Lower leg skin (tissue), 4 donors: ENCODE results near the gene PHLPP1. TPM values are rescaled to one million over a fixed set of nuclear protein-coding genes. Genes with fewer than 3 reads are reported as not detected.

Experiments used
- DNase-seq, 2 donors: peaks; one replicate each; pipeline ENCODE4 v3.0.0-alpha.2; 2019; ENCODE audit warnings: low spot score in 2 of 2
- H3K4me3 ChIP-seq: fragments of 200-600 bp; sonication (generic); 2 replicates; pipeline ENCODE4 v1.5.1; 2017; ENCODE audit warnings: mild to moderate bottlenecking, low read depth; ENCODE audit not compliant: poor library complexity, severe bottlenecking
- POLR2A ChIP-seq, 2 donors: fragments of 450-650 bp; IDR thresholded peaks; one replicate each; pipeline ENCODE4 v1.6.1; 2016 to 2017; ENCODE audit warnings: antibody characterized with exemption in 2 of 2, mild to moderate bottlenecking in 1 of 2, moderate library complexity in 1 of 2
- WGBS, 2 donors: methylation state at CpG; one replicate each; pipeline ENCODE4 v1.1.5; 2018; 5-methylcytosine and 5-hydroxymethylcytosine counted together
- intact Hi-C: fragments of 100-400 bp; cut with DNase I; formaldehyde crosslinking; loops from one replicate; pipeline ENCODE4 v1.15.0; 2023; ENCODE audit warnings: low total_unique reads
- total RNA-seq, 4 donors: library from RNA; depleted of rRNA; stranded (reverse); fragments of >200 nt; gene quantifications; one replicate each; pipeline ENCODE4 v1.1.0, GENCODE V29; 2016
- TF ChIP-seq, protein P1 (sequence below), 3 donors: fragments of 450-650 bp; IDR thresholded peaks; one replicate each; pipeline ENCODE4 v1.5.1; 2016; ENCODE audit warnings: antibody characterized with exemption in 3 of 3, mild to moderate bottlenecking in 3 of 3, moderate library complexity in 2 of 3

The PHLPP1 gene
- total RNA-seq, 4 donors from 2014 or later, result 27.3 to 38.5 (median 33.1) TPM

DNA sequence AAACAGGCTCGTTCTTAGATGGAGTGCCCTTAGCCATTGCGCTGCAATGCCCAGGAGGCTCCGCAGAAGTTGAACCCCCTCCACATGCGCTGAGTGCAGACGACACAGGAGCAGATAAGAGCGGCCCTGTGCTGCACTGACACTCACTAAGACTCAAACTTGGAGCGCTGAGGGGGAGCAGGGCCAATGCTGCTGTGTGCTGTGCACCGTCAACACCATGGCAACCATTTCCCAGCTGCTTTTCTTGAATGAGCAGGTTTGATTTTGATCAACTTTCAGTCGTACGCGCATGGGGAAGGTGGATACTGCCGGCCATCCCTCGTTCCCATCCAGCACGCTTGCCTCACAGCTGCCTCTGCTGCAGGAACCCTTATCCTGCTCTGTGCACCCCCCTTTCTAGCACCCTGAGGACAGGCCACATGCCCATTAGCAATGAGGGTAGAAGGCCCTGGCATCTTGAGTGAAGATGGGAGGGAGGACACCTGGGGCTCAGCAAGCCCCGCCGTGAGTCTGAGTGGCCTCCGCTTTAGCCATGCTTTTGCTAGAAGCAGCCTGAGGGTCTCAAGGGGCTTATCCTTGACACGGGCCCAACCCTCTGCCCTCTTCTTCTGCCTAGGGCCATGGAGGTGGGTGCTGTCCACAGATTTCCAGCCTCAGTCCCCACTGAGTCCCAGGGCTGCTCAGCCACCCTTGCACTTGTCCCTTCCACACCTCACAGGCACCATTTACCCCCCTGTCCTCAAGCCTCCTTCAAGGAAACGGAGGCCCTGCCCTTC lies 271.9 kb downstream of the PHLPP1 start:
- TF ChIP-seq, protein P1, sequence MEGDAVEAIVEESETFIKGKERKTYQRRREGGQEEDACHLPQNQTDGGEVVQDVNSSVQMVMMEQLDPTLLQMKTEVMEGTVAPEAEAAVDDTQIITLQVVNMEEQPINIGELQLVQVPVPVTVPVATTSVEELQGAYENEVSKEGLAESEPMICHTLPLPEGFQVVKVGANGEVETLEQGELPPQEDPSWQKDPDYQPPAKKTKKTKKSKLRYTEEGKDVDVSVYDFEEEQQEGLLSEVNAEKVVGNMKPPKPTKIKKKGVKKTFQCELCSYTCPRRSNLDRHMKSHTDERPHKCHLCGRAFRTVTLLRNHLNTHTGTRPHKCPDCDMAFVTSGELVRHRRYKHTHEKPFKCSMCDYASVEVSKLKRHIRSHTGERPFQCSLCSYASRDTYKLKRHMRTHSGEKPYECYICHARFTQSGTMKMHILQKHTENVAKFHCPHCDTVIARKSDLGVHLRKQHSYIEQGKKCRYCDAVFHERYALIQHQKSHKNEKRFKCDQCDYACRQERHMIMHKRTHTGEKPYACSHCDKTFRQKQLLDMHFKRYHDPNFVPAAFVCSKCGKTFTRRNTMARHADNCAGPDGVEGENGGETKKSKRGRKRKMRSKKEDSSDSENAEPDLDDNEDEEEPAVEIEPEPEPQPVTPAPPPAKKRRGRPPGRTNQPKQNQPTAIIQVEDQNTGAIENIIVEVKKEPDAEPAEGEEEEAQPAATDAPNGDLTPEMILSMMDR (IDR thresholded peaks at IDR 0.05), result no peak
- no peak for TF ChIP-seq POLR2A (IDR thresholded peaks at IDR 0.05)
- WGBS, 2 donors, result 87 to 93% methylated on average over 19 of the region's 19 CpGs
- intact Hi-C loops, result no loop called here
- peak in 1 of 2 donors; percentile 59 for DNase-seq
- no peak overlapping the region for H3K4me3 ChIP-seq

DNA sequence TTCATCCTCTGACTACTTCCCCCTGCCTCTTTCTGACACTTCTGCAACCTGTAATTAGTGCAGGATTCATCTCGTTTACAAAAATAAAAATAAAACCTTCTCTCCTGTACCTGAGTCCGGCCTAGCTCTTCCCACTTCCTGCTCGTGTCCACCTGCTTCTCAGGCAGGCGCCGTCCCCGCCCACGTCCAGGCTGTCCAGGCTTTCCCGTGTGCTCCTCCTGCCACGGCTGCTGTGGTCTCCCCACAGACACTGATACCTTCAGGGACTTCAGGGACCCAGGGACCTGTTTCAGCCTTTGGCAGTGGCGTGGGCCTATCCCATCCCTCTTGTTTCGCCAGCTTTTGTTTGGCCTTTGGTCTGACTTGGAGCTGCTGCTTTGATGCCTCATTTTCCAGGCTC lies 272.5 kb downstream of the PHLPP1 start:
- H3K4me3 ChIP-seq, result no peak overlapping the region
- peak in 1 of 2 donors; percentile 60 for DNase-seq

DNA sequence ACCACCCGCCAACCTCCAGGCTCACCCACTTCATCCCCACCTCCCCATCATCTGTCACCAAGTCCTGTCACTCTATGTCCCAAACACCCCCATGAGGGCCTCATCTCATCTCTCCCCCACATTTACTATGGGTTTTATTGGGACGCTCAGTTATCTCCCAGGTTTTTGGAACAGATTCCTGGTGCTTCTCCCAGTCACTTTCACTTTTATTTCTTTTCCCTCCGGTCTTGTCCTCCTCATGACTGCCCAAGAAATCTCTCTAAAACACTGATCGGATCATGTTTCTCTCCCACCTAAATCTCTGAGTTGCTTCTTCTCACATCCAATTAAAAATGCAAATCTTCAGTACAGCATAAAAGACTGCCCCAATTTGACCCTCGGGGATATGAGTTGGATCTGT lies 273.1 kb downstream of the PHLPP1 start:
- 54 to 56% methylated on average over 5 of the region's 5 CpGs for WGBS, 2 donors
- intact Hi-C loops, result no loop called here
- DNase-seq, result no peak
- no peak for TF ChIP-seq POLR2A (IDR thresholded peaks at IDR 0.05)
- TF ChIP-seq, protein P1 (IDR thresholded peaks at IDR 0.05), result no peak
- no peak overlapping the region for H3K4me3 ChIP-seq

More for the DNA sequence above, 272.5 kb downstream of the PHLPP1 start:
- 90 to 95% methylated on average over 11 of the region's 11 CpGs for WGBS, 2 donors
- TF ChIP-seq, protein P1 (IDR thresholded peaks at IDR 0.05), result no peak
- no peak for TF ChIP-seq POLR2A (IDR thresholded peaks at IDR 0.05)
- intact Hi-C loops, result no loop called here

DNA sequence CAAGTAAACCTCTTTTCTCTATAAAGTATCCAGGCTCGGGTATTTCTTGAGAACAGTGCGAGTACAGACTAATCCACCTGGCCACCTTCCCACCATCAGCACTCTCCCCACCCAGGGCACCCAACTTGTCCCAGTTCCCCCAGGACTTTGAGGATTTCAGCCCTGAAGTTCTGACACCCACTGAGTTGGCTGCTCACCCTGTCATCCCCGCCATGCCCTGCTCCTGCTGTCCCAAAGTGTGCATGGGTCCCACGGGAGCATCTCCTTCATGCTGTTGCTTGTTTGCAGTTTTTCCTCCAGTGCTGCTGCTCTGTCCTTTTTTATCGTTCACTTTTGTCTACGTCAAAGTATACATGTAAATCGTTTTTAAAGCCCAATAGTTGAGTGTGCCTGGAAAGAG lies 273.9 kb downstream of the PHLPP1 start:
- peak in 1 of 2 donors; percentile 62 for DNase-seq
- WGBS, 2 donors, result 51 to 63% methylated on average over 7 of the region's 7 CpGs
- no peak overlapping the region for H3K4me3 ChIP-seq
- intact Hi-C loops, result no loop called here
- TF ChIP-seq POLR2A (IDR thresholded peaks at IDR 0.05), result no peak
- TF ChIP-seq, protein P1 (IDR thresholded peaks at IDR 0.05), result no peak

DNA sequence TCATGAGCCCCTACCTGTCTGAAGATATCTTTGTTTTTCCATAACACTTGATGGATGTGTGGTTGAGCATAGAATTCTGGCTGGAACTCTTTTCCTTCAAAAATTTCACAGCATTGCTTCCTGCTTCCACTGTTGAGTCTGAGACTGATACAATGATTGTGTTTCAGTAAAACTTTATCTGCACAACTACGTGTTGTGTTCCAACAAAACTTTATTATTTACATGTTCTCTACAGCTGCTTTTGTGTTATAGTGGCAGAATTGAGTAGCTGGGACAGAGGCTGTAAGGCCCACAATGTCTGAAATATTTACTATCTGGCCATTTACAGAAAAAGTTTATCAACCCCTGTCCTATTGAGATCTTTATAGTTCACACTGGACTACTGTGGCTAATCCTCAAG lies 275.3 kb downstream of the PHLPP1 start:
- WGBS, 2 donors, result 88 to 93% methylated on average over 1 of the region's 1 CpG
- DNase-seq, result no peak
- TF ChIP-seq, protein P1 (IDR thresholded peaks at IDR 0.05), result no peak
- no peak for TF ChIP-seq POLR2A (IDR thresholded peaks at IDR 0.05)
- H3K4me3 ChIP-seq, result no peak overlapping the region
- intact Hi-C loops, result no loop called here
